Fibroblast of pulmonary artery (primary cell): ENCODE data around the gene MSI2.

Experiments
- DNase-seq: peaks from one replicate; pipeline ENCODE4 v3.0.0-alpha.2; 2010; ENCODE audit warnings: low read depth
- H3K4me3 ChIP-seq: replicated peaks from 2 replicates; pipeline ENCODE4 v1.5.1; 2011; ENCODE audit warnings: low read depth, mild to moderate bottlenecking, control low read depth, low read length, moderate library complexity
- TF ChIP-seq, protein P1 (sequence below): IDR thresholded peaks from 2 replicates; pipeline ENCODE4 v1.5.1; 2011; ENCODE audit warnings: mild to moderate bottlenecking, control low read depth, low read length, inconsistent platforms; ENCODE audit errors: missing control alignments

Gene MSI2

DNA sequence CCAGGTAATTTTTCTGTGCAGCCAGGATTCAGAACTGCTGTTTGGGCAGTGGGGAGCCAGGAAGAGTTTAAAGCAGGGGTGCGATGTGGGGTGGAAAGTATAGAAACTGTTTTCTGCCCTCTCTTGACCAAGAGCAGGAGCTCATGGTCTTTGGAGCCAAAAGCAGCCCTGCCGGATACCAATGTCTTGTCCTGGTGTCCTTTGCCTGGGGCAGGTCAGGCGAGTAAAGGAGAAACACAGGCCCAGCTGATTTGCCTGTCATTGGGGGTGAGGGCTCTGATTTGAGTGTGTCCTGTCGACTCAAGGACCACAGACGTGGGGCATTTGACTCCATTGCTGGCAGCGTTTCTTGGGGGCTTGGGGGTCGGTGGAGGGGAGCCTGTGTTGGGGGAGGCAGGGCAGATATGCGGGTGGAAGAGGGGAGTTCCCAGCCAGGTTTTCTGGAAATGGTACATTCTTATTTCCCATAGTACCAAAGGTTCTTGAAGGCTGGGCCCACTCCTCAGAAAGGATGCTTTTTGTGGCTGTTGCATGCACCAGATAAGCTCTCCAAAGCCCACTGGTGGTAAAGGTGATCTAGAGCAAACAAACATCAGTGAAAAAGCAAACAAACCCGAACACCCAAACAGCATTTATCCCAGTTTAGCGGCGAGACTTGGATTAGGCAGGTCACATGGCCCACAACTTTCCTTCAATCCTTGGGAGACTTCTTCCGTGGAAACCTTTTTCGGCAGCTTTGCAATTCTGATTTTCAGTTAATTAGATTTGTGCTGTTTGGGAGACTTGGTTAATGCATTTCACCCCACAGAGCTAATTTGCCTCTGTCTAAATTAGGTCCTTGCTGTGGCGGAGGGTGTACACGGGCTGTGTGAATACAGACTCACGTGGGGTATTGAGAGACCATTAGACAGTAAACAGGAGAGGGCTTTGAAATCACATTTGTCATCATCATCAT, 59.0 kb downstream of the MSI2 start:
- TF ChIP-seq, protein P1, sequence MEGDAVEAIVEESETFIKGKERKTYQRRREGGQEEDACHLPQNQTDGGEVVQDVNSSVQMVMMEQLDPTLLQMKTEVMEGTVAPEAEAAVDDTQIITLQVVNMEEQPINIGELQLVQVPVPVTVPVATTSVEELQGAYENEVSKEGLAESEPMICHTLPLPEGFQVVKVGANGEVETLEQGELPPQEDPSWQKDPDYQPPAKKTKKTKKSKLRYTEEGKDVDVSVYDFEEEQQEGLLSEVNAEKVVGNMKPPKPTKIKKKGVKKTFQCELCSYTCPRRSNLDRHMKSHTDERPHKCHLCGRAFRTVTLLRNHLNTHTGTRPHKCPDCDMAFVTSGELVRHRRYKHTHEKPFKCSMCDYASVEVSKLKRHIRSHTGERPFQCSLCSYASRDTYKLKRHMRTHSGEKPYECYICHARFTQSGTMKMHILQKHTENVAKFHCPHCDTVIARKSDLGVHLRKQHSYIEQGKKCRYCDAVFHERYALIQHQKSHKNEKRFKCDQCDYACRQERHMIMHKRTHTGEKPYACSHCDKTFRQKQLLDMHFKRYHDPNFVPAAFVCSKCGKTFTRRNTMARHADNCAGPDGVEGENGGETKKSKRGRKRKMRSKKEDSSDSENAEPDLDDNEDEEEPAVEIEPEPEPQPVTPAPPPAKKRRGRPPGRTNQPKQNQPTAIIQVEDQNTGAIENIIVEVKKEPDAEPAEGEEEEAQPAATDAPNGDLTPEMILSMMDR: no peak
- no peak for DNase-seq
- H3K4me3 ChIP-seq: no peak overlapping the region

DNA sequence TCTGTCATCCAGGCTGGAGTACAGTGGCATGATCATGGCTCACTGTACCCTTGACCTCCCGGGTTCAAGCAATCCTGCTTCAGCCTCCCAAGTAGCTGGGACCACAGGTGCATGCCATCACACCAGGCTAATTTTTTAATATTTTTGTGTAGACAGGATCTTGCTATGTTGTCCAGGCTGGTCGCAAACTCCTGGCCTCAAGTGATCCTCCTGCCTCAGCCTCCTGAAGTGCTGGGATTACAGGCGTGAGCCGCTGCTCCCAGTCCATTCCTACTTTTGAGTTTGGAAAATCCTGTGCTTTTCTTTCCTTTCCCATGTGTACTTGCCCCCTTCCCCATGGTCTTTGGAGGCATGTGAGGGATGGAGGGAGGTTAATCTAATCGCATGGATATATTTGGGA, 60.0 kb downstream of the MSI2 start:
- no peak for DNase-seq
- TF ChIP-seq, protein P1: no peak
- H3K4me3 ChIP-seq: no peak overlapping the region

DNA sequence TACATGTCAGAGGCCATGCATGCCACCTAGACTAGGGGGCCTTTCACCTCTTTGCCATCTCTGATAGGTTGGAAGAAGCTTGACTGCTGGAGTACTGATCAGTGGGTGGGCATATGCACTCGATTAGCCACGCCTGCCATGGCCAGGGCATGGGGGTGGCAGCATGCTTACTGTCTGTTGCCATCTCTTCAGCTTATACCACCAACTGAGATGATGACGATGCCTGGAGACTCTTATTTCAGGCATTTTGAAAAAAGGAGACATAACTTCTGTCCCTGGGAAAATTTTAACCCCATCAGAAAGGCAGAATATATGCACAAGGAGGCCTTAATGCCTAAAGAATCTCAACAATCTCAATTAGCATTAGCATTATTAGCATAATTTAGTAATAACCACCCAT, 60.8 kb downstream of the MSI2 start:
- TF ChIP-seq, protein P1: no peak
- DNase-seq: no peak
- H3K4me3 ChIP-seq: no peak overlapping the region

DNA sequence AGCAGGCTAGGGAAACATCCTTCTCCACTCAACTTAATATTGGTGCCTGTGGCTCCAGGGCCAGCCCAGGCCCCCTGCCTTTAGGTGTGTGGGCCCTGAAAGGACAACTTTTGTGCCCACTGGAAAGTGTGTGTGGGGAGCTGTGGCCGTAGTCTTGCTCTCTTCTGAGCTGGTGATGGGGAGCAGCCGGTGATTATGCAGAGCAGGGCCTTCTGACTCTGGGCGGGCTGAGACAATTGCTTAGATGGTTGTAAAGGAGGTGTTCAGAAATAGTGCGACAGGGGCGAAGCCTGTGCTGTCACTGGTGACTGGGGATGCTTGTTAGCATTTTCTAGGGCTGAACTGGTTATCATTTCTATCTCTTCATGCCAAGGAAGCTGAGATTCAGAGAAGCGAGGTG, 62.6 kb downstream of the MSI2 start:
- TF ChIP-seq, protein P1: no peak
- no peak for DNase-seq
- no peak overlapping the region for H3K4me3 ChIP-seq

DNA sequence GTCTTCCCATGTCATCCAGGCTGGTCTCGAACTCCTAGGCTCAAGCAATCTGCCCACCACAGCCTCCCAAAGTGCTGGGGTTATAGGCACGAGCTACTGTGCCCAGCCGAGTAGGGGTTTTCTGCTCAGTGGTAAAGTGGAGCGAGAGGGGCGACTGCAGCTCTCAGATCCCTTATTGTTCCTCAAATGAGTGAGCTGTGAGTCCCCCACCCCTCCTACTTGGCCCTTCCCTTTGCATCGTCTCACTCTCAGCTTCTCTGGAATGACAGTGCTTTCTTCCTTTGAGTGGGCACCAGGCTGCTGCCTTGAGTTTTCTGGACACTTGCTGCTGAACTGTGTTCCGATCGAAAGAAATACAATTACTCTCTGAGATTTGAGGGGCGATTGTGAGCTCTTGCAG, 63.5 kb downstream of the MSI2 start:
- TF ChIP-seq, protein P1: no peak
- no peak for DNase-seq
- no peak overlapping the region for H3K4me3 ChIP-seq

DNA sequence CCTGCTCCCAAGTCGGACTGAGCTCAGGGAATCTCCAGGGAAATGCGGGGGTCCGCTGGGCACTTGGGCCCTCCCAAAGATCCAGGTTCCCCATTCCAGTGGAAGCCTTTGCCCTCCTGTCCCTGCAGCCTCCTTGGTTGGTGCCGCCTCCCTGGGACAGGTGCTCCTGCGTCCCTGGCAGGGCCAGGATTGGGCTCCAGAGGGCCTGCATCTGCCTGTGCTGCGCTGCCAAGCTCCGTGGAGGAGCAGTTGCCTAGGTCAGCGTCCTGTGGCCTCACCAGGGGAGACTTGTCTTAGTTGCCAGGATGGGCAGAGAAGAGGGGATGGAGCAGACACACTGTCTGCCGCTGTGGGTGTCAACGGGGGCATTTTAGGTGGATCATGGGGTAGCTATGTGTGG, 67.1 kb downstream of the MSI2 start:
- H3K4me3 ChIP-seq: no peak overlapping the region
- DNase-seq: no peak
- TF ChIP-seq, protein P1: no peak

DNA sequence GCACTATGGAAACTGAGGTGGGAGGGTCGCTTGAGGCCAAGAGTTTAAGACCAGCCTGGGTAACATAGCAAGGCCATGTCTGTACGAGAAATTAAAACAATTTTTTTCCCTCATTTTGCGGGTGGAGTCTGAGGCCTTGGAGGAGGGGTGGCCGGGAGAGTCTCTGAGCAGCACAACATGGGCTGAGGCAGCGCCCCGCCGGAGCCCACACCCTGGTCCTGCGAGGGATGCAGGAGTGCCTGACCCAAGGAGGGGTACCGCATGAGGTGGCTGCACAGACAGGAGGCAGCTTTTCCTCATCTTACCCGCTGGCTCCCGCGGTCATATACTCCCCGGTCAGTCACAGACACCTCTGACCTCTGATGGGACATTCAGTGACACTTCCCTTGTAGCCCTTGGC, 67.7 kb downstream of the MSI2 start:
- H3K4me3 ChIP-seq: no peak overlapping the region
- TF ChIP-seq, protein P1: no peak
- DNase-seq: no peak
